Islet precursor cell (in vitro differentiated cells): ENCODE results near the gene SRM.

Source experiments
- DNase-seq: peaks from one replicate; pipeline ENCODE4 v3.0.0-alpha.2; 2018

Gene SRM

DNA sequence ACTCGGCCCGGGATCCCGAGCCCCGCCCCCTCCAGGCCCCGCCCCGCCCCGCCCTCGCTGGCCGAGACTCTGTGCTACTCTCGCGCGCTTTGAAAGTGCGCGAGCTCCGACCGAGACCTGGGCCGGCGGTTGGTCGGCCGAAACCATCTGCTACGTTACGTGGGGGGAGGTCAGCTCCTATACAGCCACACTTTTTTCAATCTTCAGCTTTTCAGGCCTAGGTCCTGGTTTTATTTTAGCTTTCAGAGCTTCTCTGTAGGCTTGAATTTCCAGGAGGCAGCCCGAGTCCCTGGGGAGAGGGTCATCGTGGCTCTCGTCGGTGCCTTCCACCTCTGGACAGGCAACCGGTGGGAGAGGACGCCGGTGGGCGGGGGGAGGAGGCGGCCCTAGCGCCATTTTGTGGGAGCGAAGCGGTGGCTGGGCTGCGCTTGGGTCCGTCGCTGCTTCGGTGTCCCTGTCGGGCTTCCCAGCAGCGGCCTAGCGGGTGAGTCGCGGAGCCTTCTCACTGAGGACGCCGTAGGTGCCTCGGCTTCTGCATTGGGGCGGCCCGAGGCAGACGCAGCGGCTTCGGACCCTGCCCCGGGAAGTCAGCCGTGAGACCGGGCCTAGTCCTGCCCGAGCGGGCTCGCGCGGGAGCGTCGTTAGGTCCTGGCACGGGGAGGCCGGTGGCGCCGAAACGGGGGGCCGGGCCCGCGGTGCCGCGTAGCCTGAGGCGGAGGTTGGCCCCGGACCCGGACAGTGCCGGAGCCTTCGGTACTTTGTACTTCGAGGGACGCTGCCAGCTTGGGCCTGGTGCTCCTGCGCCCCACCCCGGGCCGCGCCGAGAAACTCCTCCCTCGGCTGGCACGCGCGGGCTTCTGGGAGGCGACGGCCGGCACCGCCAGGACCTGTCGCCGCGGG is 47.3 kb downstream of the SRM start, which contains the start of gene TARDBP:
Gene TARDBP (plus strand): TSS at position 395 of the 900 bp plus-strand sequence. CDS start 1,074 bp downstream, outside the sequence.
- DNase-seq: peak; percentile 94
